Measurements from ENCODE around the gene ABCF2. TPM values are rescaled to one million over a fixed set of nuclear protein-coding genes. Genes with fewer than 3 reads are reported as not detected.

The ABCF2 gene
- total RNA-seq, 2 donors from 2014 or later = 43.3 to 48.9 TPM

DNA sequence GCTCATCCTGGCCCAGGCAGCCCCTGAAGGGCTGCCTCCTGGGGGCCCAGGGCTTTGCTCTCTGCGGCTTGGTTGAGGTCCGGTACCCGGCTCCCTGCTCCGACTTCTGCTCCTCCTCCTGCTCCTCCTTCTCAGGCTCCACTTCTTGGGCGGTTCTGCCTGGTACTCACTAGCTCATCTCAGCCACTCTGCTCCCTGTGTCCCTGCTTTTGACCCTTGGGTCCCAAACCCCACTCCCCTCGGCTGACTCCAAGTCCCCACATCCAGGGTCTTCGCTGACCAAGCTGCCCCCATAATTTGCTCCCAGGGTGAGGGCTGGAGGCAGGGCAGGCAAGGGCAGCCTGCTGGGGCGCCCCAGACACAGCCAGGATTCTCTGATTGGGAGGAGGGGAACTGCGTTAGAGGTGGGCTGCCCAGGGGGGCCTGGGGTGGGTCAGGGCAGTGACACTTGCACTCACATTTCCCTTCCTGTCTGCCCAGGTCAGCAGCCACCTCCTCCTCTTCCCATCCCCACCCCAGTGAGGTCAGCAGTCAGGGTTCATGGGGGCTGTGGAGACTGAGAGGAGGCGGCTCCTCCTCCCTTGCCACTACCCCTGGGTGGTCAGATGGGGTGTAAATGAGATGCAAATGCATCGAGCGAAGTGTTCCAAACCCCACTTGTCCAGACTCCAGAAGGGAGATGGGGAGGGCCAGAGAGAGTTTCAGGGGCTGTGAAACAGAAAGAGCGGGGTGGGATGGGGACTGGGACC lies 19.3 kb upstream of the ABCF2 start:
- WGBS, 2 experiments (ENCODE audit: insufficient coverage in 1 of 2, insufficient read length in 1 of 2) = 35 to 51% methylated on average over 5 to 12 of the region's 13 CpGs
- H3K4me3 Mint-ChIP-seq = peak overlapping the region; percentile 29
- DNase-seq = peak; percentile 77
- no peaks in the 10 kb centered on the region for H3K9me3 ChIP-seq (ENCODE audit: control insufficient read depth, low read length)
- H3K36me3 Mint-ChIP-seq (ENCODE audit: low read depth) = peaks cover 13% of the 10 kb centered on the region
- no peak overlapping the region for H3K9ac ChIP-seq (ENCODE audit: extremely low read depth, low read length, poor library complexity, severe bottlenecking)
- H3K27me3 ChIP-seq (ENCODE audit: control insufficient read depth, insufficient read depth, low read length, poor library complexity, severe bottlenecking) = no peaks in the 10 kb centered on the region
- H3K36me3 ChIP-seq (ENCODE audit: control insufficient read depth, insufficient read depth, low read length) = peaks cover 18% of the 10 kb centered on the region
- no peak overlapping the region for H3K27ac Mint-ChIP-seq
- TF ChIP-seq, protein P1, sequence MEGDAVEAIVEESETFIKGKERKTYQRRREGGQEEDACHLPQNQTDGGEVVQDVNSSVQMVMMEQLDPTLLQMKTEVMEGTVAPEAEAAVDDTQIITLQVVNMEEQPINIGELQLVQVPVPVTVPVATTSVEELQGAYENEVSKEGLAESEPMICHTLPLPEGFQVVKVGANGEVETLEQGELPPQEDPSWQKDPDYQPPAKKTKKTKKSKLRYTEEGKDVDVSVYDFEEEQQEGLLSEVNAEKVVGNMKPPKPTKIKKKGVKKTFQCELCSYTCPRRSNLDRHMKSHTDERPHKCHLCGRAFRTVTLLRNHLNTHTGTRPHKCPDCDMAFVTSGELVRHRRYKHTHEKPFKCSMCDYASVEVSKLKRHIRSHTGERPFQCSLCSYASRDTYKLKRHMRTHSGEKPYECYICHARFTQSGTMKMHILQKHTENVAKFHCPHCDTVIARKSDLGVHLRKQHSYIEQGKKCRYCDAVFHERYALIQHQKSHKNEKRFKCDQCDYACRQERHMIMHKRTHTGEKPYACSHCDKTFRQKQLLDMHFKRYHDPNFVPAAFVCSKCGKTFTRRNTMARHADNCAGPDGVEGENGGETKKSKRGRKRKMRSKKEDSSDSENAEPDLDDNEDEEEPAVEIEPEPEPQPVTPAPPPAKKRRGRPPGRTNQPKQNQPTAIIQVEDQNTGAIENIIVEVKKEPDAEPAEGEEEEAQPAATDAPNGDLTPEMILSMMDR (conservative IDR thresholded peaks at IDR 0.05) = no peak
- H3K27me3 Mint-ChIP-seq (ENCODE audit: insufficient read depth) = peaks cover 31% of the 10 kb centered on the region
- no peaks in the 10 kb centered on the region for H3K9me3 Mint-ChIP-seq
- H3K27ac ChIP-seq (ENCODE audit: low read depth, low read length) = no peak overlapping the region
- H3K4me1 Mint-ChIP-seq = peaks cover 49% of the 10 kb centered on the region
- peak overlapping the region; percentile 77 for H3K4me3 ChIP-seq (ENCODE audit: low read length)
- H3K4me1 ChIP-seq (ENCODE audit: control insufficient read depth, insufficient read depth, low read length) = peaks cover 29% of the 10 kb centered on the region

DNA sequence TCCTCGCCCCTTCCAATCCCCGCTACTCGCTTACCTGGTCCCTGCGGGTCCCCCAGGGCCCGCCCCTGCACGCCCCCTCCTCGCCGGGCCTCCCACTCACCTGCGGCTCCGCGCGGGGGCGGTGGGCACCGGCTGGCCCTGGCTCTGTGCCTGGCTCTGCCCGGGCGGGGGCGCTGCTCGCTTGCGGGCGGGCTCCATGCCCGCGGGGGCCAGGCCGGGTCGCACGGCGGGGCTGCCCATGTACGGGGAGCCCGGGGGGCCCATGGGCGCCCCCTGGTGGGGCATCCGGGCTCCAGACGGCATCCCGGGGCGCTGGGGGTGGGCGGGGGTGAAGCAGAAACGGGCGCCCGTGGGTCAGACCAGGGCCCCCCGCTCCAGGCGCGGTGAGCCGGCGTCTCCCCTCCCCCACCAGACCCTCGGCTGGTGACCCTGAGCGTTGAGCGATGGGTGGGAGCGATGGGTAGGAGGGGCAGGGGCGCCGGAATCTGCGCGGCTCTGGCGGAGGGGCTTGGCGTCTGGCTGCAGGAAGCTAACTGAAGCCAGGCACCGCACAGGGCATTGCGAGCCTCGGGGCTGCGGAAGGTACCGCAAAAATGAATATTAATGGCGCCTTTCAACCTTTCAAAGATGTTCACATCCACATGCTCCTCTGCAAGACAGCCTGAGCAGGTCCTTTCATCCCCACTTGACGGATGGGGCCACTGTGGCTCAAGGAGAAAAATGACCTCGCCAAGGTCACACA lies 18.5 kb upstream of the ABCF2 start:
- peak; percentile 86 for DNase-seq
- Histone ChIP-seq H3K4me3 (ENCODE audit: low read length) (no peak overlapping the region), H3K4me1 (ENCODE audit: control insufficient read depth, insufficient read depth, low read length) (peaks cover 23% of the 10 kb centered on the region), H3K9ac (ENCODE audit: extremely low read depth, low read length, poor library complexity, severe bottlenecking) (no peak overlapping the region), H3K9me3 (ENCODE audit: control insufficient read depth, low read length) (no peaks in the 10 kb centered on the region), H3K36me3 (ENCODE audit: control insufficient read depth, insufficient read depth, low read length) (peaks cover 25% of the 10 kb centered on the region), H3K27me3 (ENCODE audit: control insufficient read depth, insufficient read depth, low read length, poor library complexity, severe bottlenecking) (no peaks in the 10 kb centered on the region), H3K27ac (ENCODE audit: low read depth, low read length) (no peak overlapping the region)
- Mint-ChIP-seq H3K4me3 (peak overlapping the region; percentile 40), H3K27ac (no peak overlapping the region), H3K36me3 (ENCODE audit: low read depth) (peaks cover 17% of the 10 kb centered on the region), H3K9me3 (no peaks in the 10 kb centered on the region), H3K27me3 (ENCODE audit: insufficient read depth) (peaks cover 24% of the 10 kb centered on the region), H3K4me1 (peaks cover 44% of the 10 kb centered on the region)
- 9 to 27% methylated on average over 11 to 60 of the region's 60 CpGs for WGBS, 2 experiments (ENCODE audit: insufficient coverage in 1 of 2, insufficient read length in 1 of 2)
- TF ChIP-seq, protein P1 (conservative IDR thresholded peaks at IDR 0.05) = peak; percentile 84

DNA sequence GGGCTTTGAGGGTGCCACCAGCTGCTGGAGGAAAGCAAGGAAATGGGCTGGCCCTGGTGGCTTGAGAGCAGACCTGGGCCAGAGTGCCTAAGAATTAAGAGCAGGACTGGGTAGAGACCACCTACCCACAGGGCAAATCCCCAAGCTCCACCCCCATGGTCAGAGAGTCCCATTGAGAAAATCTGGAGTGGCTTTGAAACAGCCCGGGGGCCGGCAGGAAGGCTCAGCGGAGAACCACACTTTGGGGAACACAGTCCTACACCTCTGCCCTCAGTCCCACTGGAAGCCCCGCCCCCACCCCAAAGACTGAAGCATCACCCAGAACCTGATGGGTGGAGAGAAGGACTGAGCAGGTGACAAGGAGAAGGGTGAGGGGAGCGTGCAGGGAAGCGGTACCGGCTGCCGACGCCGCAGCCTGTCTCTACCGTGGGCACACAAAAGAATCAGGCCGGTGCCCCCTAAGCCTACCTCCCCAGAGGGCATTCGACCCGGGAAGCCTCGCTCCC lies 17.9 kb upstream of the ABCF2 start:
- peaks cover 18% of the 10 kb centered on the region for H3K27me3 Mint-ChIP-seq (ENCODE audit: insufficient read depth)
- H3K9me3 Mint-ChIP-seq = no peaks in the 10 kb centered on the region
- TF ChIP-seq, protein P1 (conservative IDR thresholded peaks at IDR 0.05) = no peak
- Histone ChIP-seq H3K4me3 (ENCODE audit: low read length) (no peak overlapping the region), H3K27ac (ENCODE audit: low read depth, low read length) (no peak overlapping the region), H3K9ac (ENCODE audit: extremely low read depth, low read length, poor library complexity, severe bottlenecking) (no peak overlapping the region), H3K4me1 (ENCODE audit: control insufficient read depth, insufficient read depth, low read length) (peaks cover 16% of the 10 kb centered on the region), H3K36me3 (ENCODE audit: control insufficient read depth, insufficient read depth, low read length) (peaks cover 32% of the 10 kb centered on the region), H3K27me3 (ENCODE audit: control insufficient read depth, insufficient read depth, low read length, poor library complexity, severe bottlenecking) (no peaks in the 10 kb centered on the region), H3K9me3 (ENCODE audit: control insufficient read depth, low read length) (no peaks in the 10 kb centered on the region)
- H3K27ac Mint-ChIP-seq = no peak overlapping the region
- H3K4me3 Mint-ChIP-seq = peak overlapping the region; percentile 40
- WGBS, 2 experiments (ENCODE audit: insufficient coverage in 1 of 2, insufficient read length in 1 of 2) = 9 to 28% methylated on average over 12 to 15 of the region's 15 CpGs
- peak; percentile 77 for DNase-seq
- H3K36me3 Mint-ChIP-seq (ENCODE audit: low read depth) = peaks cover 23% of the 10 kb centered on the region
- H3K4me1 Mint-ChIP-seq = peaks cover 40% of the 10 kb centered on the region

Measured in endodermal cell (in vitro differentiated cells).